HG03432 (cell line): ENCODE measurements around the gene CLTCL1.

ENCODE experiments used
- ATAC-seq: cut with Tn5 transposase; IDR thresholded peaks from one replicate; pipeline ENCODE4 v1.9.1; 2021; ENCODE audit warnings: mild to moderate bottlenecking, moderate library complexity; ENCODE audit not compliant: unreplicated experiment

CLTCL1 gene

DNA sequence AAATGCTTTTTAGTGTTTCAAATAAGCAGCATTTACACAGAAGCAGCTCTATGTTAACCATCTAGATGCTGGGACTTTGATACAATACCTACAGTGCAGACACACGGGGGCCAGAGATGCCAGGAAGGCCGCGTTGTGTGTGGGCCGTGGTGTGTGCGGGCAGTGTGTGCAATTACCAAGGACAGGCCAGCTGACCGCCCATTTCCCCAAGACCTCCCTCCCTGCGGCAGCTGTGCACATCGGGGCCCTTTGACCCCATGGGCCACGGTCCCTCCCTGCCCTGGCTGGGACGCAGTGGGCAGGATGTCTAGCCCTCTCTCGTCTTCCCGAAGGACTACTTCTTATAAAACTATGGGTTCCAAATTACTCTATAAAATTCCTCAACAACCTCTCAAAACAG, 38.4 kb downstream of the CLTCL1 start:
- ATAC-seq: no peak

DNA sequence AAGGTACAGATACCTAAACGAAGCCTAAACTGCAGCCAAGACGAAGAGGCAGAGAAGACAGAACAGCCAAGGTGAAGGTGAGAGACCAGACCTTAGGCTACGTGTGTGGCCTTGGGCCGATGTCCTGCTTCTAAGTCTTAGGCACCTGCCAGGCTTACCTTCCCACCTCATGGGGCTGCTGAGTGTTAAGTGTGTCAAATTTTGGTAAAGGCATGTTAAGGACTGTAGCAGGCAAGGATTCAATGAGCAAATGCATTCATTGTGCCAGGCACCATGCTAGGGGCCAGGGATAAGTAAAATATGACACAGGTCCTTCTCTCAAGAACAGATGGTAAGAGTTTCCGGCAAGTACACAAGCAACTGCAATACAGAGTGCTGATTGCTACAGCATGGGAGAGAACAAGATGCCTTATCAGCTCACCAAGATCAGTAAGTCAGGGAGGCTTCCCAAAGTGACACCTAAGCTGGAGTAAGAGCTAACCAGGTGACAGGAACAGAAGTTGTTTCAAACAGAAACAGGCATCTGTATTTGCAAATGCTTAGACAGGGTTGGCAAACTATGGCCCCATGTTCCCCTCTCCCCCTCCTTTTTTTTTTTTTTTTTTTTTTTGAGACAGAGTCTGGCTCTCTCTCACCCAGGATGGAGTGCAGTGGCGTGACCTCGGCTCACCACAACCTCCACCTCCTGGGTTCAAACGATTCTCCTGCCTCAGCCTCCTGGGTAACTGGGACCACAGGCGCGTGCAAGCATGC, 46.7 kb downstream of the CLTCL1 start:
- no peak for ATAC-seq

DNA sequence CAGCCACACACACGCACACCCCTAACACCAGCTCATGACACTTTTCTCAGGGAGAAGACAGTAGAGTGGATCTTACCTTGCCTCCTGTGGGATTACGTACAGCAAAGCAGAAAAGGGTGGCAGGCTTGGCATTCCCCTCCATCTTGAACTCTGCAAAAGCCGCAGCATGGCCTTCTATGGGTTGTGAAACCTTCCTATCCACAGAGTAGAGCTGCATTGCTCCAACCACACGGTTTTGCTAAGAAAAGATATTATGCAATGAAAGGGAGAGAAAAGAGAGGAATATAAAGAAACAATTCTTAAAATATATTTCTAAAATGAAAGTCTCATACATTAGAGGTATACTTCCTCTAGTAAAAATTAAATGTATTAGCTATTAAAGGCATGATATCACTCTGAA, 48.8 kb downstream of the CLTCL1 start:
- ATAC-seq: no peak

DNA sequence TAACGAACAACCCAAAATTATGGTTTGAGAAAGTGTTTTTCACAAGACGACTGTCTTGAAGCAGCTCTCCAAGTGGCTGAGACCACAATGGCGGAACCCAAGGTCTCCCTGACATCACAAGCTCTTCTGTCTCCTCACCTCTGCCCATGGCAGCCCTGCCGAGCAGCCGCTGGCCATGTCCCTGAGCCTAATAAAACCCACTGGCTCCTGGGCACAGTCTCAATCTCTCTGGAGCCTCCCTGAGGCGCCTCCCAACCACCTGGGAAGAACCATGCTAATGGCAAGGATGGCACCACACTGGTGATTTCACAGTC, 50.0 kb downstream of the CLTCL1 start:
- no peak for ATAC-seq

DNA sequence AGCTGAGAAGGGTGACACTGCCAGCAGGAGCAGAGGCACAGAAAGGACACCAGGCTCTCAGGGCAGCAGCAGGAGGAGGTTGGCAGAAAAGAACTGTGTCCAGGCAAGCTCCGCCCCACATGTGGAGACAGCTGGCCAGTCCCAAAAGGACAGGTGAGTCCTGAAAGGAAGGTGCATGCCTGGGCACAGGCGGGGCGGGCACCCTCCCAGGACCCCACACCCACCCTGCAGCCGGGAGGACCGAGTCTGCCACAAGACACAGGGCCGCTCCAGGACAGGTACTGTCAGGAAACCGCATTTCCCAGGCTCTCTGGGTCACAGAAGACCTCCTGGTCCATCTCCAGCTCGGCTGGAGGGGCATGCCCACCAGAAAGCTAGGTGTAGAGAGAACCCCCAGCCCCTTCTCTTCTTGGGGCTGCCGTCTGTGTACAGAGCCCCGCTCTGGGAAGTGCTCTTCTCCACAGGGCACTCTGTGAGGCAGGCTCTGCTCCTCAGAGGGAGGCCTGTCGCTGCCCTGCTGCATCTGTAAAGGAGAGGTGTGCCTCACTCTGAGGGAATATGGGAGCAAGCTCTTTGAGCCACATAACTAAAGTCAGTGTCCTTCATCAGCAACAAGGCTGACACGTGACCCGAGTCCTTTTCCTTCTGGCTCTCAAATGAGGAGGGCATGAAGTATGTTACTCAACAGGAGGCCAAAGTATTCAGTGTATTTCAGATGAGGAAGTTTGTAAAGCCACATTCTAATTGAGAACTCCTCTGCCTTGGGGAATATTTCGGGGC, 50.5 kb downstream of the CLTCL1 start:
- ATAC-seq: no peak

DNA sequence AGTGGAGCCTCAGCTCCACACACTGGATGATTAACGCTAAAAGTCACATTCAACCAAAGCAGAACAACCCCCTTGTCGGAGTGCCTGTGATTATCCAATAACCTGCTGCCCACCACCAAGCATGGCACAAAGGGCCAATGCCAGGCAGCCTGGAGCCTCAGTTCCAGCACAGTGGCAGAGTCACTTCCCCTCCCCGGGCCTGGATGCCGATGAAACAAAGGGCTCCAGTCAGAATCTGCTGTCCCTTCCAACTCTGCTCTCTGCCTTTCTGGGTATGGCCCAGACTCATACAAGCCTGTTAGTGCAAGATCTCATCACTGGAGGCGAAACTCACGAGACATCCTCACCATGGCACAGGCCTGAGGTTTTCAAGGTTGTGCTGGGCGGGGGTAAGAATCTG, 52.1 kb downstream of the CLTCL1 start:
- ATAC-seq: no peak

DNA sequence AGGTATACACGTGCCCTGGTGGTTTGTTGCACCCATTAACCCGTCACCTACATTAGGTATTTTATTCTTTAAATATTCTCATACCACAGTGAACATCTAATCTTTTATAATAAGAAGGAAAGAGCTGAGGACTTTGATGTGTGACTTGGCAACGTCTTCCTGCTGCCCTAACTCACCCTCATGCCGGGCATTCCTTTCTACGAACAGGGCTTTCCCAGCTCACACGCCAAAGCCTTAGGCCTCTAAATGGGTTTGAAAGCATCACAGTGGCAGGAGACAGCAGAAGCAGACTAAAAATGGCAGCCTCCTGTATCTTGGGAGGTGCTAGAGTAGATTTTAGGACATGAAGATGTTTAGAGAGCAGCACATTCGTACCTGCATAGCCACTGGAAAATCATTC, 52.6 kb downstream of the CLTCL1 start:
- no peak for ATAC-seq

DNA sequence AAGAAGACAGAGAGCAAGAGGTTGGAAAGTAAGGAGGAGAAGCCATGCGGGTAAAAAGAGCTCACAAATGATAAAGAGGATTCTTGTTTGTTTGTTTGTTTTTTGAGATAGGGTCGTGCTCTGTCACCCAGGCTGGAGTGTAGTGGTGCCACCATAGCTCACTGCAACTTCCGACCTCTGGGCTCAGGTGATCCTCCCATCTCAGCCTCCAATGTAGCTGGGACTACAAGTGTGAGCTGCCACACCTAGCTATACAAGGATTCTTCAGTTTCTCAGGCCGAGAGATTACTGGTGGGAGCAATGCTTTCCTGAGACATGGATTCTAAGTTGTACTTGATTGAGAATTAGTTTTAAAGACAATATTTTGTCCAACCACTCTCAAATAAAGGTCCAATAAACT, 55.6 kb downstream of the CLTCL1 start:
- ATAC-seq: no peak

DNA sequence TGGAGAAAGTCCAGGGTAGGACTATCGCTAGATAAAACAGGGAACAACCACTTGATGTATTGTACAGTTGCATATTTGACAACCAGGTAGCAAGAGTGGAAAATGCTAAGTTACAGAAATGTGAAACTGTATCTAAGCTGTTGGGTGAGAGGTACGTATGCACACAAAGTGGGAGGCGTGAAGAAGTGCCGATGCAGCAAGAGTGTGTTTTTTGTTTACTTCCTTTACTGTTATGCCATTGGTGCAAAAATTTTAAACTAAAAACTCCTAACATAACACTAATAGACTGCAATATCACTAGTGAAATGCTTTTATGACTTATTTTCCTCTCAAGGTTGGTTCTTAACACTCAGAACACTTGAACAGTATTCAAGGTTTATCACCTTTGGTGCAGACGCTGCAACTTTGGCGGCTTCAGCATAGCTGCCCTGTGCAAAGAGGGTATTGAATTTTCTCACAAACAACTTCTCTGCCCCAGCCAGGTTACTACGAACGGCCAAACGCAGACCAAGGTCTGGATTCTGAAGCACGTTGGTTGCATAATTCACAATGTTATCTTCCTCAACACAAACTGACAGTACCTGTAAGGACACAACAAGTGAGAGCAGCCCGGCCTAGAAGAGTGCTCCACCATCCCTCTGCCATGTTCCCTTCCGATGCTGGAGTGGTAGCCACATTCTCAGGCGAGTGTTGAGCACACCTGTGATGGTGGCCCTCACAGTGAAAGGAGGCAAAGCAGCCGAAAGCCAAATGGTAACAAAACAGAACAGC, 57.2 kb downstream of the CLTCL1 start:
- ATAC-seq: no peak

DNA sequence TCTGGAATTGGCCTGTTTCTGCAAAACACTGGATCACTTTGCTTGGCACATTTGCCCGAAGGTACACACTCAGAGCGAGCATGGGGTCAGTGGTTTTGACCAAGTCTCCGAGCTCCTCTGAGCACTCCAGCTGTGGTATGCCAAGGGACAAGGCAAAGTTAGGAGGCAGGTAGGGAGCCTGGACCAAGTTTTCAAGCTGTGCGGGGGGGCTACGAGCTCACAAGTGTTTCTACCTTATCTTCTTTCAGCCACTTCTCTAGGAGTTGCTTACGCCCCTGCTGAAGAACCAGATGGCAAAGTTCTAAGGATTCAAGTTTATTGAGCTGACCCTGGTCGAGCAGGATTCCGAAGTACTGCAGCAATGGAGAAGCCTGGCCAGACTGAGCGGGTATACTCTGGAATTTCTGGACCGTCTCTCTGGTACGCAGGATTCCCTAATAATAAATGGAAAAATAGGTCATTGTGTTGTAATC, 58.3 kb downstream of the CLTCL1 start:
- ATAC-seq: no peak

DNA sequence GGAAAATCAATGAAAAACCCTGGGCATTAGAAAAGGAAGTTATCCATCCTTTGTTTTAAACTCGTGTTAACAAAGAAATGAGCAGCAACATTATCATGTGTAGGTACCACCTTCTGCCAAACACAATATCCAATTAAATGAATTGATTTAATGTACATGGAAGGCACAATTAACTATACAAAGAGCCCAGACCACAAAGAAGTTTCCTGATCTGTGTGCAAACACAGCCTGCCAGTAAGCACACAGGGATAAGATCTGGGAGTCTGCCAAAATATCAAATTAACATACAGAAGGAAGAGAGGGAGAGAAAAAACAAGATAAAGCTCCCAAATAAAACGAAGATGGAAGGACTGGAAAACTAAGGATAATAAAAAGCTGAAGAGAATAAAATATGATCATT, 58.9 kb downstream of the CLTCL1 start:
- ATAC-seq: no peak

DNA sequence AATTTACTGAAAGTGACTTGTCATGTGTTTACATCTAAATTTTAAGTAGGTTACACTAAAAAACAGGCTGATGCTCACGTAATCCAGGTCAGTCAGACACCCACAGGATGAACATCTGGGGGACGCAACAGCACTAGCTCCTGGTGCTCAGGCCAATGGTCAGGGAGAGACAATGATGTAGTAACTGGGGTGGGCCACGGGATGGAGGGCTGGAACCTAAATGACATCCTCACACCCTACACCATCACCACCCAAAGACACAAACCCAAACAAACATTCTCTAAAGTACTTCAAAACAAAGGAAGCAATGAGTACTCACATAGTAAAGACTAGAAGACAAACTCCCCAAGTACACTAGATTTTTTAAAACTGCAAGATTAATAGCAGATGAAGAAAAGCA, 59.5 kb downstream of the CLTCL1 start:
- no peak for ATAC-seq

DNA sequence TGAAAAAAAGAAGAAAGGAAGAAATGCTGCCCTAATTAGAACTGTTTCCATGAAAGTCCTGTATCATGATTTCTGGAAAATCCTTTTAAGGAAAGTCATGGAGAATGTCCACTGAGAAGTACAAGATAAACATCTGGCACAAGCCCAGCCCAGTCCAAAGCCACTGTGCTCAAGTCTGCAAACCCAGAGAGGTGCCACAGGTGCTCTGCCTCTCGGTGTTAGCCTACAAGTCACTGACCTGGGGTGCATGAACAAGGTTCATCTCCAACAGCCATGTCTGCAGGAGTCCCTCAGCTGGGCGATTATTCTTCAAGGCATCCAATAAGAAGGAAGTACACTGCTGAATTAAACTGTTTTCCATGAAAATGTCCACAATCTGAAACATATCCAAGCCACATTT, 61.9 kb downstream of the CLTCL1 start:
- no peak for ATAC-seq

DNA sequence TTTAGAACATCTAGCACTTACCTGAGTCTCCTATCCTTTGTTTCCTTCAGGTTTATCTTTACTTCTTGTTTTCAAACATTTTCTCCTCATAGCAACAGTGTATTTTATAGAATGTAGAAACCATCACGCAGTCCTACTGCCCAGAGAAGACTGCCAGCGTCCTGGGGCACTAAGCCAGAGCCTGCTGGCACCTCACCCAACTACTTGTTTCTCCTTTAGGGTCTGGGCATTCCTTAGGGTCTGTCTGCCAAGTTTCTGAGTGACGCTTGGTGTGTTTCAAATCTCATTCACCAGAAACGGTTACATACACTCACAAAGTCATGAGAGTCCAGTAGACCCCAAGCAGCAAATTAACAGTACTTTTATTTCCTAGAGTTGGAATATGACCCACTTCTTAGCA, 63.3 kb downstream of the CLTCL1 start:
- no peak for ATAC-seq

DNA sequence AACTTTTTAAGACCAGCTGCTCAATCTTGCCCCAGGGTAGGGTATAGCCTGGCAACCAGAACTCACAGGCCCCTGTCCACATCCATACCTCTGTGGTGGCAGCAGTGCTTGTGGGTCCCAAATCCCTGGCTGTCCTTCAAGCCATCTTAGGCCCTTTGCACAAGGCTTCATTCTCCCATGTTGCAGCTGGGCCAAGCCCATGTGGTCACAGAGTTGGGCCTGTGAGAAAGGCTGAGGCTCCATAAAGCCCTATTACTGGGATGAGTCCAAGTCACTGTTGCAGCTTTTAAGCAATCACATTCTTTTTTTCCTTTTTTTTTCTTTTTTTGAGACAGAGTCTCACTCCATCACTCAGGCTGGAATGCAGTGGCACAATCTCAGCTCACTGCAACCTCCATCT, 65.1 kb downstream of the CLTCL1 start:
- no peak for ATAC-seq

DNA sequence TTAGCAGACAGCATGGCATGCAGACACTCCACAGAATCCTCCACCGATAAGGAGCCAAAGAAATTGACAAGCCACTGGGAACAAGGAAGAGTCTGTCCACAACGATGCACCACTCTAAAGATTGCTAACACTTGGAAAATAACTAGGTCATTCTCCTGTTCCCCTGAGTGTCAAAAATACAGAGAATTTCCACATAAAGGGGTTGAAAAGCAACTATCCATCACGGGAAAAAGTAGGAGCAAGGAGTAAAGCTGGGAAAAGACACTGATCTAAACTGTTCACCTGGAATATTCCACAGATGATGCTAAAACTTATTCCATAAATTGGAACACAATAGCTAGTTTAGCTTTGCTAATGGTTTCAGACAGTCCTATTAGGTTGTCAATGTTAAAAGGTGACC, 66.0 kb downstream of the CLTCL1 start:
- ATAC-seq: no peak

DNA sequence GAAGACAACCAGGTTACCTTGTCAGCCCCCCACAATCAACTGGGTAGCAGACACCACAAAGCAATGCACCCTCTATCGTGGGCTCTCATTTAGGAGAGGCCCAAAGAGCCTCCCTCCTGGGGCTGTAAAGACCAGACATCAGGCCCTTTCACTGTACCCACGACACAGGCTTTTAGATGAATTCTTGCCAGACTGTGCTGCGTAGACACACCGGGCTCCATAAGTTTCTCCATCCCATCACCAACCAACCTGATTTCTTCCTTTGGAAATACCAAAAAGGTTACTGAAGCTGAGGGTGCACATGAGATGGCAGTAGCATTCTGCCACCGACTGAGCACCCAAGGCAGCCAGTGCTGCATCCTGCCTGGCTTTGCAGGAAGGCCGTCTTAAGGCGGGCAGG, 66.5 kb downstream of the CLTCL1 start:
- ATAC-seq: no peak

DNA sequence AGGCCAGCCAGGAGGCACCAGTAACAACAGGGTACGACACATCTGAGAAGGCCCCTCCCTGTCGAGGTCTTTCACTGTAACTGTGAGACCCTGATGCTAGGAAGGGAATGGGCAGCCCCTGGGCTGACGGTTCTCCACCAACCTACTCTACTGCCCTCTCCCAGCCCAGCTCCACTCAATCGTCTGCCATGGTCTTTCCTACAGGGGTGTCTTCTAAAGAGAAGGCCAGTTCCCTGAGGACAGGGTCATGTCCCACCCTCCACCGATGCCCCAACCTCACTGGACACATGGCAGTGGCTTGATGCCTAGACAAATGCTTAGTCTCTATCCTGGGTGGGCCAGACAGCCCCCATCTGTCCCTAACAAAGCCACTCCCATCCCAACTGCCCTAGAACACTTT, 67.0 kb downstream of the CLTCL1 start:
- ATAC-seq: no peak

DNA sequence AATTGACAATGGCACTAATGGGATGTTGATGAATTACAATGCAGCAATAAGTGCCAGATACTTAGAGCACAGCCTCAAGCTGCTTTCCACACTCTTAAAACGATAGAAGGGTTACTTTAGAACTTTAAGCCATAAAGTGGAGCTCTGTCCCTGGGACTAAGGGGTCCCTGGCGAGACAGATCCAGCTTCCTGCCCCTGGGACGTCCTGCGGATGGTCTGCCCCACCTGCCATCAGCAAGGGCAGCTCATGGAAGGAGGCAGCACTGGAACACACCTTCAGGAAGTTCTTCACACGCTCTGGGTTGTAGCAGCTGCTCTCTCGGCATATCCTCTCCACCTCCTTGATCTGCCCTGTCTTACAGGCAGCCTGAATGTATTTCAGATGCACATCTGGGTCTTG, 67.9 kb downstream of the CLTCL1 start:
- ATAC-seq: no peak

DNA sequence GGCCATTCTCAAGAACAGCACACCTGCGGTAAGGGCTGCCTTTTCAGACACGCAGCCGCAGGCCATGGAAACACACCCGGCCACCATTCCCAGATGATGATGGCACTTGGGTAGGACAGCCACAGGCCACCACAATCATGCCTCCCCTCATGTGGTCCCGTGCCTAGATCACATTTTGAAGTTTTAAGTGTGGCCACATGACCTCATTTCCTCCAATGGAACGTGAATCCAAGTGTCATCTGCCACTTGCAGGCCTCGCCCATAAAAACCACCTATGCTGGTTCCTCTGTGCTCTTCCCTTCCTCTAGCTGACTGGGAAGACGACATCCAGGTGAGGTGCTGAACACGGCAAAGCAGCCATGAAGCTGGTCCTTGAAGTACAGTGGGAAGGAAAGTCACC, 68.4 kb downstream of the CLTCL1 start:
- no peak for ATAC-seq

DNA sequence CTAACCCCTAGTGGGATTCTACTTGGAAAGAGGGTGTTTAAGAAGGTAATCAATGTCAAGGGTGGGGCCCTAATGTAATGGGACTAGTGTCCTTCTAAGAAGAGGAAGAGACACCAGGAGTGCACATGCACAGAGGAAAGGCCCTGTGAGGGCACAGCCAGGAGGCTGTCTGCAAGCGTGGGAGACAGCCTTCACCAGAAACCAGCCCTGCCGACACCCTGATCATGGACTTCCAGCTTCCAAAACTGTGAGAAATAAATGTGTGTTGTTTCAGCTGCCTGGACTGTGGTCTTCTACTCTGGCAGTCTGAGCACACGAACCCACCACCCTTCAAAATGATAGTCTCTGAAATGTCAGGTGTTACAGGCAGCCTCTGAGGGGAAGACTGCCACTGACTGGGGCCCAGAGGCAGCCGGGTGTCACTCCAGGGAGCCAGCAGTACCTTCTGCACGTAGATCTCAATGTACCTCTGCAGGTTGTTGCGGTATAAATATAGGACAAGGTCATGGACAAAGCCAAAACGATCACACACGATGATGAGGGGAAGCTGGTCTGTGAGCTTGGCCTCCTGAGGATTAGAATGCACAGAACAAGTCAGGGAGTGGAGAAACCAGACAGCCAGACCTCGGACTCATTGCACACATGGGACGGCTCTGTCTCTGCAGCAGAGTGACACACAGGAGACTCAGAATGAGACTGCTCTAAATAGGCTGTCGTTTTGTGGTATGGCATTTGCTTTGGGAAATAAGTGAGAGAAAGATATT, 69.1 kb downstream of the CLTCL1 start:
- no peak for ATAC-seq
